Left renal cortex interstitium (tissue), 4 donors: Measurements from ENCODE around the gene C1R. TPM values are rescaled to one million over a fixed set of nuclear protein-coding genes. Genes with fewer than 3 reads are reported as not detected.
"Not testable (repeated sequence)": the region's sequence is repeated elsewhere in the genome, so short reads cannot be mapped to it uniquely, and the experiment has no call there.

ENCODE experiments used
- DNase-seq, 4 donors: peaks; one replicate each; pipeline ENCODE4 v3.0.0-alpha.2; 2013; ENCODE audit warnings: low read depth in 4 of 4, low spot score in 2 of 4, missing footprints in 1 of 4
- polyA plus RNA-seq, 4 donors: library from polyadenylated mRNA; unstranded; fragments of 120-200 nt; gene quantifications; one replicate each; pipeline ENCODE4 v1.2.1, GENCODE V29; 2013; ENCODE audit not compliant: insufficient read length in 4 of 4

C1R gene
- polyA plus RNA-seq, 4 donors, result 33.6 to 63.4 (median 45.5) TPM

DNA sequence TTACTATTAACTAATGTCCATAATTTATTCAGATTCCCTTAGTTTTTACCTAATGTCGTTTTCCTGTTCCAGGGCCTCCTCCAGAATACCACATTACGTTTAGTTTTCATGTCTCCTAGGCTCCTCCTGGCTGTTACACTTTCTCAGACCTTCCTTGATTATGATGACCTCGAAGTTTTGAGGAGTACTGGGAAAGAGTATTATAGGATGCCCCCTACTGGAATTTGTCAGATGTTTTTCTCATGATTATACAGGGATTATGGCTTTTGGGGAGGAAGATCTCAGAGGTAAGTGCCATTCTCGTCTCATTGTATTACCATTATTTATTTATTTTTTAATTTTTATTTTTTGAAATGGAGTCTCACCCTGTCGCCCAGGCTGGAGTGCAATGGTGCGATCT, 49.4 kb downstream of the C1R start:
- no peak for DNase-seq

DNA sequence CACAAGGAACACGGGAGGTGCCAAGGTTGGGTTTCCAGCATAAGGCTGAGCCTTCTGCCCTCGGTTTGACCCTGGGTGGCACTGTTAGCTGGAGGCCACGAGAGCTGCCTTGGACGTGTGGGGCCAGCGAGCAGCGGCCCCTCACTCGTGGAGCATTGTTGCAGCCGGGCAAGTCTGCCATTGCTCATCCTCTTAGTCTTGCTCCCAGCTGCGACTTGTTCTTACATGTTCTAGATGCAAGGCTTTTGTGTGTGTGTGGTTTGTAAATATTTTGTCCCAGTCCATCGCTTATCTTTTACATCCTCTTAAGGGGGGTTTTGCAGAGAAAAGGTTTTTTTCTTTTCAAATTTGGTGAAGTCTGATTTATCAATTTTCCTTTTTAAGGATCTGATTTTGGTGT, 52.8 kb downstream of the C1R start:
- DNase-seq, result no peak

DNA sequence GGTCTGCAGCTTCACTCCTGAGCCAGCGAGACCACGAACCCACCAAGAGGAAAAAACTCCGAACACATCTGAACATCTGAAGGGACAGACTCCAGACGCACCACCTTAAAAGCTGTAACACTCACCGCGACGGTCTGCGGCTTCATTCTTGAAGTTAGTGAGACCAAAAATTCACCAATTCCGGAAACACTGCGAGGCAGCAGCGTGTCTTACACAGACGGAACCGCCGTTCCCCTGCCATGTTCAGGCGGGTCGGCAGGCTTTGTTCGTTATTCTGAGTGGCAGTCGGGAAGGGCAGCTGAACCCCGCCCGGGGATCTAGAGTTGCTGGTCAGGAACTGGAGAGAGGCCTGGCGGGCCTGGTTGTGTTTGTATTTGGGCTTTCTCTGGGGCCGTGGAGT, 53.7 kb downstream of the C1R start:
- no peak for DNase-seq

DNA sequence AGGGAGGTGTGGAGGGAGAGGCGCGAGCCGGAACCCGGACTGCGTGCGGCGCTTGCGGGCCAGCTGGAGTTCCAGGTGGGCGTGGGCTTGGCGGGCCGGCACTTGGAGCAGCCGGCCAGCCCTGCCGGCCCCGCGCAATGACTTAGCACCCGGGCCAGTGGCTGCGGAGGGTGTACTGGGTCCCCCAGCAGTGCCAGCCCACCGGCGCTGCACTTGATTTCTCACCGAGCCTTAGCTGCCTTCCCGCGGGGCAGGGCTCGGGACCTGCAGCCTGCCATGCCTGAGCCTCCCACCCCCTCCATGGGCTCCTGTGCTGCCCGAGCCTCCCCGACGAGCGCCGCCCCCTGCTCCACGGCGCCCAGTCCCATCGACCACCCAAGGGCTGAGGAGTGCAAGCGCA, 54.8 kb downstream of the C1R start:
- DNase-seq, result not testable (repeated sequence)

DNA sequence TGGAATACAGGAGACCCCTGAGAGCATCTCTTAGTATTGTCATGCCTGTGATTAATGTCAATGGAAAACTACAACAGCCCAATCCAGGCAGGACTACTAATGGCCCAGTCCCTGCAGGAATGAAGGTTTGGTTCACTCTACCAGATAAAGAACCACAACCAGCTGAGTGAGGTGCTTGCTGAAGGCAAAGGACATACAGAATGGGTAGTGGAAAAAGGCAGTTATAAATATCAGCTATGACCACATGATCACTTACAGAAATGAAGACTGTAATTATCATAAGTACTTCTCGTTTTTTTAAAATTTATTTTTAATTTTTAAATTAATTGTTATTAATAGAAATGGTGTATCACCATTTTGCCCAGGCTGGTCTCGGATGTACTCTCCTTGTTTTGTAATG, 56.8 kb downstream of the C1R start:
- DNase-seq, result no peak

DNA sequence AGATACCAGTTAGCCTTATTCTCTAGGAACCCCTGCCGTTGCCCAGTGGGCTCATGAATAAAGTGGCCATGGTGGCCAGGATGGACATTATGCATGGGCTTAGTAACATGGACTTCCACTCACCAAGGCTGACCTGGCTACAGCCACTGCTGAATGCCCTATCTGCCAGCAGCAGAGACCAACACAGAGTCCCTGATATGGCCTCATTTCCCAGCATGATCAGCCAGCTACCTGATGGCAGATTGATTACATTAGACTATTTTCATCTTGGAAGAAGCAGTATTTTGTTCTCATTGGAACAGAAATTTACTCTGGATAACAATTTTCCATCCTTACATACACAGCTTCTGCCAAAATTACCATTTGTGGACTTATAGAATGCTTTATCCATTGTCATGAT, 57.8 kb downstream of the C1R start:
- DNase-seq, result no peak

DNA sequence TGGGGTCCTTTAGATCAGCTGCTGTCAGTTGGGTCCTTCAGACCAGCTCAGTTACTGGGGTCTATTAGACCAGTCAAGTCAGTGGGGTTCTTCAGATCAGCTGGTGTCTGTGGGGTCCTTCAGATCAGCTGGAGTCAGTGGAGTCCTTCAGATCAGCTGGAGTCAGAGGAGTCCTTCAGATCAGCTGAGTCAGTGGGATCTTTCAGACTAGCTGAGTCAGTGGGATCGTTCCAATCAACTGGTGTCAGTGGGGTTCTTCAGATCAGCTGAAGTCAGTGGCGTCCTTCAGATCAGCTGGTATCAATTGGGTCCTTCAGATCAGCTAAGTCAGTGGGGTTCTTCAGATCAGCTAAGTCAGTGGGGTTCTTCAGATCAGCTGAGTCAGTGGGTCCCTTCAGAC, 59.3 kb downstream of the C1R start:
- DNase-seq, result no peak

DNA sequence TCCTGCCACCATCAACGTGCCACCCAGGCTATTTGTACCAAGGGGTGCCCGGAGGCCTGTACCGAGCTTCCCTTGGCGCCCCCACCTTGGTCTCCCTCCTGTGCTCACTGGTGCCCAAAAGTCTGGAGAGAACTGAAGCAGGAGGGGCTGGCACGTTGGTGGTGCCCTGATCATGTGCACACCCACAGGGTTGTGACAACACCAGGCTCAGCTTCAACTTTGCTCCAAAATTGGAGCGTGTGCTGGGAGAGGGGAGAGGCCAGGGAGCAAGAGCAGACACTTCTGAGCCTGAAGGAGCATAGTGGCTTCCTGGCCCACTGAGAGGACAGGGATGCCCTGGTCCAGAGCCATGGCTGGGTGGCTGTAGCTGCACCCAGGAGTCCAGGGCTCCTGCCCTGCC, 60.9 kb downstream of the C1R start:
- no peak for DNase-seq

Other genes starting within 250 kb of the C1R start
- gene CDCA3, start 241.2 kb downstream of the C1R start, polyA plus RNA-seq, result 10 to 100 TPM; 20.2 to 32.7 (median 26.4) TPM
- gene USP5, start 240.3 kb downstream of the C1R start, polyA plus RNA-seq, result 10 to 100 TPM; 58.3 to 73.3 (median 62.3) TPM
- 100 to 1,000 TPM; 518 to 618 (median 580) TPM for gene TPI1, start 224.9 kb downstream of the C1R start, polyA plus RNA-seq
- gene SPSB2, start 219.1 kb downstream of the C1R start, polyA plus RNA-seq, result 10 to 100 TPM in 3 of 4 donors, 1 to 10 TPM in 1; 7.8 to 19.8 (median 13.5) TPM
- gene LRRC23, start 187.6 kb downstream of the C1R start, polyA plus RNA-seq, result 10 to 100 TPM; 16.5 to 24.5 (median 18.9) TPM
- 10 to 100 TPM in 3 of 4 donors, 1 to 10 TPM in 1; 9.5 to 19.4 (median 14.6) TPM for gene ENO2, start 177.9 kb downstream of the C1R start, polyA plus RNA-seq
- gene ATN1, start 164.5 kb downstream of the C1R start, polyA plus RNA-seq, result 100 to 1,000 TPM in 3 of 4 donors, 10 to 100 TPM in 1; 85.5 to 189 (median 127) TPM
- 1 to 10 TPM in 1 of 4 donors, not detected in 3; 3.6 TPM for gene RNU7-1, start 148.6 kb downstream of the C1R start, polyA plus RNA-seq
- 100 to 1,000 TPM; 141 to 235 (median 165) TPM for gene C12orf57, start 148.4 kb downstream of the C1R start, polyA plus RNA-seq
- gene PTPN6, start 141.1 kb downstream of the C1R start, polyA plus RNA-seq, result 10 to 100 TPM; 19.2 to 27.5 (median 24.5) TPM
- gene PHB2, start 121.8 kb downstream of the C1R start, polyA plus RNA-seq, result 100 to 1,000 TPM; 247 to 313 (median 277) TPM
- 10 to 100 TPM; 42.6 to 49.5 (median 48.1) TPM for gene EMG1, start 121.5 kb downstream of the C1R start, polyA plus RNA-seq
- gene LPCAT3, start 74.0 kb downstream of the C1R start, polyA plus RNA-seq, result 10 to 100 TPM; 49.7 to 65.7 (median 64.2) TPM
- gene C1S, start 31.7 kb downstream of the C1R start, polyA plus RNA-seq, result 10 to 100 TPM; 51.9 to 71.0 (median 56.4) TPM
- 10 to 100 TPM; 29.5 to 43.1 (median 35.9) TPM for gene C1RL, start 16.8 kb upstream of the C1R start, polyA plus RNA-seq
- gene RBP5, start 36.4 kb upstream of the C1R start, polyA plus RNA-seq, result 10 to 100 TPM; 49.6 to 61.2 (median 58.5) TPM
- 100 to 1,000 TPM in 1 of 4 donors, 10 to 100 TPM in 3; 74.8 to 103 (median 90.9) TPM for gene CLSTN3, start 37.9 kb upstream of the C1R start, polyA plus RNA-seq
- 10 to 100 TPM; 41.6 to 51.6 (median 48.7) TPM for gene PEX5, start 97.2 kb upstream of the C1R start, polyA plus RNA-seq
- gene ACSM4, start 211.6 kb upstream of the C1R start, polyA plus RNA-seq, result not detected